HG03558 (cell line): Measurements from ENCODE around the gene ATP1B3.
"Not testable (repeated sequence)": the region's sequence is repeated elsewhere in the genome, so short reads cannot be mapped to it uniquely, and the experiment has no call there.

ENCODE experiments used
- ATAC-seq: cut with Tn5 transposase; IDR thresholded peaks from one replicate; pipeline ENCODE4 v1.9.1; 2021; ENCODE audit warnings: moderate number of reproducible peaks; ENCODE audit not compliant: unreplicated experiment; ENCODE audit errors: extremely low read depth

Gene ATP1B3

DNA sequence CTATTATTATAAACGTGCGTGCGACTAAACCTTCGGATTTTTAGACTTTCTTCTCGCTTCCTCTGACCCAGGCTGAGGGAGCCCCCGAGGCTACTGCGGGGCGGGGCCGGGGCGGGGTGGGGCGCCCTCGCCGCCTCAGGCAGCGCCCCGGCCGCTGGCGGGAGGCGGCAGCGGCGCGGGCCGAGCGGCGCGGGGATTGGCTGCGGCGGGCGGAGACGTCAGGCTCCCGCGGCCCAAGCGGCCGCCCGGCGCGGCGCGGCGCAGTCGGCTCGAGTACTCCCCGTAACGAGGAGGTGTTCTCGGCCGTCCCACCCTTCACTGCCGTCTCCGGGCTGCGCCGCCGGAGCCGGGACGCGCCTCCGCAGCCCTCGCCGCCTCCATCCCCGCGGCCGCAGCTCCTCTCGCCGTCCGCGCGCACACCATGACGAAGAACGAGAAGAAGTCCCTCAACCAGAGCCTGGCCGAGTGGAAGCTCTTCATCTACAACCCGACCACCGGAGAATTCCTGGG, at the start of gene ATP1B3:
Gene ATP1B3, plus strand, starts transcription at position 263 of the 510 bp plus-strand sequence. Its CDS starts 159 bp downstream, at position 422.
- ATAC-seq: peak; percentile 63

DNA sequence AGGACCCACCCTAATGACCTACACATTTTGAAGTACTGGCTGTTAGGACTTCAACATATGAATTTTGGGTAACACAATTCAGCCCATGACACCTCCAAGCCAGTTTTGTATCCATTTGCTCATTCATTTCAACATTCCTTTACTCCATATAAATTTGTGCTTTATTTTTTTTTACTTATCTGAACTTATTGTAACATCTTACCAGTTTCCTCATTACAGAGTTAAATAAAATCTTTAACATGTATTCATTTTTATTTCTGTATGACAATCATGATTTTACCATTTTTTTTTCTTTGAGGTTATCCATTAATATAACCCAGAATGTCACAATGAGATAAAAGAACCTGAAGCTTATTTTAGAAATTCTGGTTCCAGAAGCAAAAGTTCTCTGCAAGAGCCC, 48.0 kb upstream of the ATP1B3 start:
- no peak for ATAC-seq

DNA sequence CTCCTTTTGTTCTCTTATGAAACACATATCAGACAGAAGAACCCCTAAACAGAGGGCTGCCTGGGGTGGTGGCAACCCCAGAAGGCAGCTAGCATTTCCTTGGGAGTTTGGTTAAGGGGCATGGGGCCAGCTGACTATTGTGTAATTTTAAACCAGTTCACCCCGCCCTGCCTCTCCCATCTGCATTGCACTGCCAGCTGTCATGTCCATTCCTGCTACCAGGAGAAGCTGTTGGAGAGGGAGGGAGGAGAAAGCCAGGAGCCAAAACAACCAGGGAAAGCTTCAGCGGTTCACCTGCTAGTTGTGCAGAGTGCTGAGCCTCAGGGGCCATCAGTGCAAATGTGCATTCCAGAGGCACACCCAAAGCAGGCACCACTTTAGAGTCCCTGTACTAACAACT, 47.6 kb upstream of the ATP1B3 start:
- no peak for ATAC-seq

DNA sequence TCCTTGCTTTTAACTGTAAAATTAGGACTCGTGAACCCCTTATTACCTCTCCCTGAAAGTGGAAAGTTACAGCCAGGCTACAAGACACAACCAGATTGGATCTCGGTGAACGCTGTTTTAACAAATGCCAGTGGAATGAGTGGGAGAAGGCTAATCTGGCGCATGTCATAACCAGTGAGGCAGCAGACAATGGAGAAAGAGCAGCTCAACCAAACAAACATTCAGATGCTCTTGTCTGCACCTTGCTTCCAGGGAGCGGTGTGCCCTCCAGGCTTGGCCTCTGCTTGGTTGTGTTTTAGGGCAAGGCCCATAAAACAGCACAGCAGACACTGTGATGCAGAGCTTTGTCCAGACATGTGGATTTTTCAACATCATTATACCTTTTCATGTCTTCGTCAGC, 45.9 kb upstream of the ATP1B3 start:
- ATAC-seq: no peak

GRCh38 chr3:141834292-141834691, 42.2 kb upstream of the ATP1B3 start:
- ATAC-seq: no peak

- ATAC-seq: no peak
Measured at GRCh38 chr3:141835557-141836229, 40.8 kb upstream of the ATP1B3 start.

DNA sequence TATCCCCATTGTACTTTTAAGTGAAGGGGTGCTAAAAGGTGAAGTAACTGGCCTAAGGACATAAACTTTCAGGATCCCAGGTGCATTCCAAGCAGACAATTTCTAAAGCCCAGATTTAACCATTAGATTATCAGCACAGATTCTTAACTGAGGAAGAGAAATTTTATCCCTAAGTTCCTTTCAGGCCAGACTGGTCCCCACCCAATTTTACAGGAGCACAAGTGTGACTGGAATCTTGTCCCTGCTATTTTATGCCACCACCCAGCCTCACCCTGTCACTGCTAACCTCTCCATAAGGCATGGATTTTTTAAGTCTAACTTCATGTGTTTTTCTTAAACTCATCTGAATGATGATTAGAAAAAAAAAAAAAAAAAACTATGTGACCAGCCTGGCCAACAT, 37.1 kb upstream of the ATP1B3 start:
- no peak for ATAC-seq

DNA sequence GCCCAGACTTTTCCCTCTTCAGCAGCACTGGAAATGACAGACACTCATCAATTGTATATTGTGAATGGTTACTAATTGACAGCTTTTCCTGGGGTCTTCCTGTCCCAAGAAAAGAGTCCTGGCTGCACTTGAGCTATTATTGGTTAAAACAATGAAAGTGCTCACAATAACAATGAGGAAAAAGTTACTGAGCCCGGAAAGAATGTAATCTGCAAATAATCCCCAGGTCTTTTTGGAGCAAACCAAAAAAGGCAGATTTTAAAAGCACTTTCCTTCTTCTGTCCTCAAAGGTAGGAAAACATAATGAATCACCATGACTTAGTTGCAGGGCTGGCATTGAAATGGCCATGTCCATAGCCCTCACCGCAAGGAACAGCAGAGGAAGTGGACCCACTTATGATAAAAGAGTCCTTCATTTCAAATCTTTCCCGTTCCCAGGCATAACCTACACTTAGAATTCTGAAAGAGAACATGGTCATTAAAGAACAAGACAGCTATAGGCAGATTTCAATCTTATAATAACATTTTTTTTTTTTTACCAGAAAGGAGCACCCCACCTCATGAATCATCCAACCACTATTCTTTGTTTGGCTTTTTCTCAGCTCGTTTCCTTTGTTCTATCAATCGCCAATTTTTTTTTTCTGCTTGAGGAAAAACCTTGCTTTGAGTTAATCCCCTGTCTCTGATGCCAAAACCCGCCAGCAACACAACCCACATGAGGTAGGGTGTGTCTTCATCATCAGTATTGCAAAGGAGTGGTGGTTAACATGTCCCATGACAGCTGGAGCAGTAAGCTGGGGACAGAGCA, 35.5 kb upstream of the ATP1B3 start:
- ATAC-seq: no peak

DNA sequence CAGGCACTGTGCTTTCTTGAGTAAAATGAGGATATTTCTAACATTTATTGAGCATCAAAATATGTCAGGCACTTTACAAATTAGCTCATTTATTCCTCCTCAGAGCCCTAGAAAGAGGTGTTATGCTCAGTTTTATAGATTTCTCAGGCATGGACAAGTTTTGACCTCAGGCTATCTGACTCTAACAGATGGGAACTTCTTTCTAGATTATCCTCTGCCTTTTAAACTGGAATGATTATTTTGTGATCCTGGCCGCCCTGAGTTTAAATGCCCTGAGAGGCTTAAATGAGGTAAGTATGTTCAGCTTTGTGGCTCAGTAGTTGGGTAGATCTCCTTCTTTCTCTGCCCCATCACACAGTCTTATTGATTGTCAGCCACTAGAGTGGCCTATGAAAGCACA, 32.3 kb upstream of the ATP1B3 start:
- no peak for ATAC-seq

DNA sequence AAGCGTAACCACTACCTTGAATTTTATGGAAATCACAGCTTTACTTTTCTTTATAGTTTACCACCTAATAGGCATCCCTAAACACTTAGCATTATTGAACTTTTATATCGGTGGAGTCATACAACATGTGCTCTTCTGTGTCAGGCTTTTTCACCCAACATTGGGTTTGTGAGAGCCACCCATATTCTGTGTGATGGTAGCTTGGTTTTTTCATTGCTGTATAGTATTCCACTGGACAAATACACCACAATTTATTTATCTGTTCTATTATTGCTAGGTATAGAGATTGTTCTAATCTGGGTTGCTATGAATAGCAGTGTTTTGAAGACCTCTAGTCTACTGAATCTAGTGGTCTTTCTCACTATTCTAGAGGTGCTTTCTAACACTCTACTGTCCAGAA, 31.6 kb upstream of the ATP1B3 start:
- ATAC-seq: no peak

DNA sequence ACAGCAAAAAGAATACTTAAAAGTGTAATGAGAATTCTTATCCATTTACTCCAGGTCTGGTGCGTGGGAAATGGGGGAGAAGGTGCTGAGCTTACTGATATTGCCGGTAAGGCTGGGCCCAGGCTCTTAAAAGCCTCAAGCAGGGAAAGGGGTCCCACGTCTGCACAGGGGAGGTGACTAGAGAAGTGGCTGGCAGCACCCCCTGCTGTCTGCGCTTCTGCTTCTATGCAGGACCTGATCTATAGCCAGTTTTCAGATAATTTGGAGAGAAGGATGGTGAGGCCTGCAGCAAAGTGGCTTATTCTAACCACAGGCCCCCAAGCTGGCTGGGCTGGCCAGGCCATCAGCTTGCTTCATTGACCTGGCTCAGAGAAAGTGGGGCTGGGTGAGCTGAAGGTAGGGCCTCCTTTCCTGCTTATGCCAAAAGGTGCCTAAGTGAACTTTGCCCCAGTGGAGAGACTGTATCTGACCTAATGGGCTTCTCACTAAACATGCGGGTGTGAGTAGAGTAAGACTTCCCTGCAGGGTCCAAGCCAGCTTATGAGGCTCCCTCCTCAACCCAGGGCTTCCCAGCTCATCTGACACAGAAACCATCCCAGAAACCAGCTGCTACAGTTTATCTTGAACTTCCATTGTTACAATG, 30.9 kb upstream of the ATP1B3 start:
- ATAC-seq: no peak

- no peak for ATAC-seq
Measured at GRCh38 chr3:141846050-141846433, 30.4 kb upstream of the ATP1B3 start.

- not testable (repeated sequence) for ATAC-seq
Measured at GRCh38 chr3:141848159-141848748, 28.2 kb upstream of the ATP1B3 start.

DNA sequence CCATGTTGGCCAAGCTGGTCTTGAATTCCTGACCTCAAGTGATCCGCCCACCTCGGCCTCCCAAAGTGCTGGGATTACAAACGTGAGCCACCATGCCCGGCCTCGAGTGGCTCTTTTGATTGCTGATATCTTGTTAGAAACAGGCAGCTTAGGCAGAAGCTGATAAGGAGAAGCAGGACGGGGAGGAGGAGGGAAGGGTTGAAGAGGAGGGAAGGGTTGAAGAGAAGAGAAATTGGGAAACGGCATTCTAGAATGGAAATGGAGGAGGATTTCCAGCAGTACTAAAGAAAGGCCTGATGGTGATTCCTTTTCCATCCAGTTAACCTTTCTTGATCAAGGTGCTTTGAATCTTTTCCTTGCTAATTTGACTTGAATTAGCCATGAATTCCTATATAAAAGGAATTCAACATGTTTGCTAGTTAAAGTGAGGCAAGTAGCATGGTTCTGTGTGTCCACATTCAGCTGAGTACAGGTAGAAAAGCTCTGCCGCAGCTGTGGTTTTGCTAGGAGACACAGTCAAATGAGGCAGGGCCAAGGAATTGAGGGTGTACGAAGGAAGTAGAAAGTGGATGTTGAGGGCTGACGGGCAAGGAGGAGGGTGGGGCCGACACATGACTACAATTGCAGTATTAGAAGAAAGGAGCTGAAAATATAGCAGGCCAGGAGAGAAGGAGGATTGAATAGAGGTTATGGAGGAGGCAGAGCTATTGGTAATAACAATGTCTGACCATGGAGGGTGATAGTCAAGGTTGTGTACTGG, 27.2 kb upstream of the ATP1B3 start:
- ATAC-seq: no peak

- no peak for ATAC-seq
Measured at GRCh38 chr3:141851411-141851810, 25.0 kb upstream of the ATP1B3 start.

GRCh38 chr3:141853081-141853601, 23.3 kb upstream of the ATP1B3 start:
- ATAC-seq: no peak

DNA sequence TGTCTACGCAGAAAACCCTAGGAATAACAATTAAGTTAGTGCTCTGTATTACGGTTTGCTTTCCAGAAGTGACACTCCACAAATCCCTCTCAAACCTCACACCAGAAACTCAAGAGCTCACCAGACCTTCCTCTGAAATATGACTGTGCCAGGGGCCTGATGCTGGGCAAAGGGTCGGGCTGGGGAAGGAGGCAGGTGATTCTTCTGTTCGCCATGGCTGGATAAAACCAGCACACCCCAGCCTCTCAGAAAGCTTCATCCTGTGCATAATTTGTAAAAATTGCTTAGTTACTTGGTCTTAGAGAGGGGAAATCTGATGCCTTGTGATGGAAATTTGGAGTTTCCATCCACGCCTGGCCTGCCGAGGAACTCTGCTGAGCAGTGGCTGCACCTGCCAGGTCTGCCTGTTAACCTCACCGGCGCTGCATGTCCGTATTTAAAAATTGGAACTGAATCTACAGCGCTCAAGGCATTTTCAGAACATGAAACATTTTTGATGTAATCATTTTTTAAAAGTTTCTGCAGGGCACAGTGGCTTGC, 22.7 kb upstream of the ATP1B3 start:
- no peak for ATAC-seq

GRCh38 chr3:141854599-141854998, 21.8 kb upstream of the ATP1B3 start:
- no peak for ATAC-seq

- ATAC-seq: no peak
Measured at GRCh38 chr3:141858312-141858711, 18.1 kb upstream of the ATP1B3 start.

DNA sequence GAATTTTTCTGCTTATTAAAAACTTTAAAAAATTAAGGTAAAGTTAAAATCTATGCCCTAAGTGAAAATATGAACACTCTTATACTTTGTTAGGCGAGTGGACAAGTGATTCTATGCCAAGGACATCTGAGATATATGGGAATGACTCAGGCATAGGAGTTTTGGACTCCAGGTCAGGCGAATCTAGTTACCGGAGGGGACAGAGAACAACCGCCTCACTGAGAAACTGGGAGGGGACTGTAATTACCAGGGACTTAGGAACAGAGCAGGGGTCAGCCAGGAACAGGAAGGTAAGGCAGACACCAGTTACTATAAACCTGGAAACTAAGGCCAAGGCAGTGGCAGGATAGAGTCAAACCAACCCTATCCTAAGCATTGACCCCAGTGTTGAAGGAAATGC, 16.8 kb upstream of the ATP1B3 start:
- ATAC-seq: no peak
